ENCODE measurements around the gene TRAPPC2L. TPM values are rescaled to one million over a fixed set of nuclear protein-coding genes. Genes with fewer than 3 reads are reported as not detected.

The TRAPPC2L gene
- total and polyA plus RNA-seq, 2 of the 13 experiments (the other 11 are each of a cell fraction or from before 2014, with no cell fraction given): 96.3 to 107 TPM

DNA sequence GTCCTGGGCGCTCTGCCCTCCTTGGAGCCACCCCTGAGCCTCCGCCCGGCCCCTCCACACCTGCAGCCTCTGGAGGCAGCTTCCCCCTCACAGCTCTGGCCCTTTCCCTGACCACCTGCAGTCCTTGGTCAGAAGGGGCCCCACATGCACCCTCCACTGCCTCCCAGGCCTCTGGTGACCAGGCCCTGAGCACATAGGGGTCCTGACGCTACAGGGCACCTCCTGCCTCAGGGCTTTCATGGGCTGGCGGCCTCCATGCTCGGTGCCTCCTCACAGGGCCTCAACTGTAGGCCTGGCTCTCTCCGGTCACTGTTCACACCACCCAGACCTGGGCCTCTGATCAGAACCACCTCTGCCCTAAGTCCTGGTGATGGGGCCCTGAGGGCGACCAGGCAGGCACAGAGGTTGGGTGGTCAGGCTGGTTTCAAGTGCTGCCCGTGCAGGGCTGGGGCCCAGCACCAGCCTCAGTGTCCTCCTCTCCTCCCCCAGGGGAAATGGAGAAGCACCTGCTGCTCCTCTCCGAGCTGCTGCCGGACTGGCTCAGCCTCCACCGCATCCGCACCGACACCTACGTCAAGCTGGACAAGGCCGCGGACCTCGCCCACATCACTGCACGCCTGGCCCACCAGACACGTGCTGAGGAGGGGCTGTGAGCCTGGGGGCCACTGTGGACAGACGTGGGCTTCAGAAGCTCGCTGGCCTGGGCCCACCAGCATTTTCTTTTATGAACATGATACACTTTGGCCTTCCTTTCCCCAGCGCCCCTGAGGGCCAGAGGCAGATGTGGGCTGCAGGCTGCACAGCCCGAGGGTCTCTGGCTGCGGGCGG is 49.1 kb upstream of the TRAPPC2L start (continued):
- TF ChIP-seq CBX5 (CRISPR knock-in tag; IDR thresholded peaks at IDR 0.05; ENCODE audit: borderline replicate concordance) (no peak), ZNF543 (CRISPR knock-in tag; IDR thresholded peaks at IDR 0.05) (no peak), TSC22D2 (CRISPR knock-in tag; IDR thresholded peaks at IDR 0.05; ENCODE audit: borderline replicate concordance) (no peak), AGO2 (optimal IDR thresholded peaks at IDR 0.05; ENCODE audit: low read depth, low read length) (peak; percentile 98), RBAK (CRISPR knock-in tag; IDR thresholded peaks at IDR 0.05) (no peak), AGO1 (IDR thresholded peaks at IDR 0.05; ENCODE audit: low read depth, low read length, poor library complexity, severe bottlenecking) (peak; percentile 42), ZNF256 (CRISPR knock-in tag; conservative IDR thresholded peaks at IDR 0.05) (no peak), ZFP62 (CRISPR knock-in tag; IDR thresholded peaks at IDR 0.05) (no peak), ZNF563 (CRISPR knock-in tag; IDR thresholded peaks at IDR 0.05) (peak; percentile 37; the same call in 1 of the 2 replicates), KLF11 (CRISPR knock-in tag; IDR thresholded peaks at IDR 0.05) (no peak), RBM39 (IDR thresholded peaks at IDR 0.05; ENCODE audit: low read depth, low read length, poor library complexity, severe bottlenecking) (peak; percentile 0), HNRNPL (IDR thresholded peaks at IDR 0.05; ENCODE audit: low read depth, low read length) (peak; percentile 67)
- TF ChIP-seq, protein P1, sequence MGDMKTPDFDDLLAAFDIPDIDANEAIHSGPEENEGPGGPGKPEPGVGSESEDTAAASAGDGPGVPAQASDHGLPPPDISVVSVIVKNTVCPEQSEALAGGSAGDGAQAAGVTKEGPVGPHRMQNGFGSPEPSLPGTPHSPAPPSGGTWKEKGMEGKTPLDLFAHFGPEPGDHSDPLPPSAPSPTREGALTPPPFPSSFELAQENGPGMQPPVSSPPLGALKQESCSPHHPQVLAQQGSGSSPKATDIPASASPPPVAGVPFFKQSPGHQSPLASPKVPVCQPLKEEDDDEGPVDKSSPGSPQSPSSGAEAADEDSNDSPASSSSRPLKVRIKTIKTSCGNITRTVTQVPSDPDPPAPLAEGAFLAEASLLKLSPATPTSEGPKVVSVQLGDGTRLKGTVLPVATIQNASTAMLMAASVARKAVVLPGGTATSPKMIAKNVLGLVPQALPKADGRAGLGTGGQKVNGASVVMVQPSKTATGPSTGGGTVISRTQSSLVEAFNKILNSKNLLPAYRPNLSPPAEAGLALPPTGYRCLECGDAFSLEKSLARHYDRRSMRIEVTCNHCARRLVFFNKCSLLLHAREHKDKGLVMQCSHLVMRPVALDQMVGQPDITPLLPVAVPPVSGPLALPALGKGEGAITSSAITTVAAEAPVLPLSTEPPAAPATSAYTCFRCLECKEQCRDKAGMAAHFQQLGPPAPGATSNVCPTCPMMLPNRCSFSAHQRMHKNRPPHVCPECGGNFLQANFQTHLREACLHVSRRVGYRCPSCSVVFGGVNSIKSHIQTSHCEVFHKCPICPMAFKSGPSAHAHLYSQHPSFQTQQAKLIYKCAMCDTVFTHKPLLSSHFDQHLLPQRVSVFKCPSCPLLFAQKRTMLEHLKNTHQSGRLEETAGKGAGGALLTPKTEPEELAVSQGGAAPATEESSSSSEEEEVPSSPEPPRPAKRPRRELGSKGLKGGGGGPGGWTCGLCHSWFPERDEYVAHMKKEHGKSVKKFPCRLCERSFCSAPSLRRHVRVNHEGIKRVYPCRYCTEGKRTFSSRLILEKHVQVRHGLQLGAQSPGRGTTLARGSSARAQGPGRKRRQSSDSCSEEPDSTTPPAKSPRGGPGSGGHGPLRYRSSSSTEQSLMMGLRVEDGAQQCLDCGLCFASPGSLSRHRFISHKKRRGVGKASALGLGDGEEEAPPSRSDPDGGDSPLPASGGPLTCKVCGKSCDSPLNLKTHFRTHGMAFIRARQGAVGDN (CRISPR knock-in tag; IDR thresholded peaks at IDR 0.05): peak; percentile 26; the same call in 1 of the 2 replicates
- TF ChIP-seq, protein P2, sequence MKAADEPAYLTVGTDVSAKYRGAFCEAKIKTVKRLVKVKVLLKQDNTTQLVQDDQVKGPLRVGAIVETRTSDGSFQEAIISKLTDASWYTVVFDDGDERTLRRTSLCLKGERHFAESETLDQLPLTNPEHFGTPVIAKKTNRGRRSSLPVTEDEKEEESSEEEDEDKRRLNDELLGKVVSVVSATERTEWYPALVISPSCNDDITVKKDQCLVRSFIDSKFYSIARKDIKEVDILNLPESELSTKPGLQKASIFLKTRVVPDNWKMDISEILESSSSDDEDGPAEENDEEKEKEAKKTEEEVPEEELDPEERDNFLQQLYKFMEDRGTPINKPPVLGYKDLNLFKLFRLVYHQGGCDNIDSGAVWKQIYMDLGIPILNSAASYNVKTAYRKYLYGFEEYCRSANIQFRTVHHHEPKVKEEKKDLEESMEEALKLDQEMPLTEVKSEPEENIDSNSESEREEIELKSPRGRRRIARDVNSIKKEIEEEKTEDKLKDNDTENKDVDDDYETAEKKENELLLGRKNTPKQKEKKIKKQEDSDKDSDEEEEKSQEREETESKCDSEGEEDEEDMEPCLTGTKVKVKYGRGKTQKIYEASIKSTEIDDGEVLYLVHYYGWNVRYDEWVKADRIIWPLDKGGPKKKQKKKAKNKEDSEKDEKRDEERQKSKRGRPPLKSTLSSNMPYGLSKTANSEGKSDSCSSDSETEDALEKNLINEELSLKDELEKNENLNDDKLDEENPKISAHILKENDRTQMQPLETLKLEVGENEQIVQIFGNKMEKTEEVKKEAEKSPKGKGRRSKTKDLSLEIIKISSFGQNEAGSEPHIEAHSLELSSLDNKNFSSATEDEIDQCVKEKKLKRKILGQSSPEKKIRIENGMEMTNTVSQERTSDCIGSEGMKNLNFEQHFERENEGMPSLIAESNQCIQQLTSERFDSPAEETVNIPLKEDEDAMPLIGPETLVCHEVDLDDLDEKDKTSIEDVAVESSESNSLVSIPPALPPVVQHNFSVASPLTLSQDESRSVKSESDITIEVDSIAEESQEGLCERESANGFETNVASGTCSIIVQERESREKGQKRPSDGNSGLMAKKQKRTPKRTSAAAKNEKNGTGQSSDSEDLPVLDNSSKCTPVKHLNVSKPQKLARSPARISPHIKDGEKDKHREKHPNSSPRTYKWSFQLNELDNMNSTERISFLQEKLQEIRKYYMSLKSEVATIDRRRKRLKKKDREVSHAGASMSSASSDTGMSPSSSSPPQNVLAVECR (CRISPR knock-in tag; IDR thresholded peaks at IDR 0.05; ENCODE audit: borderline replicate concordance): no peak
- TF ChIP-seq, protein P3, sequence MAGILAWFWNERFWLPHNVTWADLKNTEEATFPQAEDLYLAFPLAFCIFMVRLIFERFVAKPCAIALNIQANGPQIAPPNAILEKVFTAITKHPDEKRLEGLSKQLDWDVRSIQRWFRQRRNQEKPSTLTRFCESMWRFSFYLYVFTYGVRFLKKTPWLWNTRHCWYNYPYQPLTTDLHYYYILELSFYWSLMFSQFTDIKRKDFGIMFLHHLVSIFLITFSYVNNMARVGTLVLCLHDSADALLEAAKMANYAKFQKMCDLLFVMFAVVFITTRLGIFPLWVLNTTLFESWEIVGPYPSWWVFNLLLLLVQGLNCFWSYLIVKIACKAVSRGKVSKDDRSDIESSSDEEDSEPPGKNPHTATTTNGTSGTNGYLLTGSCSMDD (CRISPR knock-in tag; IDR thresholded peaks at IDR 0.05): no peak

Measured in HepG2 (cell line).